Dendritic cell treated with granulocyte-macrophage colony-stimulating factor and Interleukin-4, amounts not matched to agents 40 ng/mL and 50 ng/mL, for 4 days (primary cell): ENCODE data around the gene SFMBT2.

ENCODE experiments used
- H3K27ac Mint-ChIP-seq: one replicate; pipeline ENCODE4 v1.8.0; 2022; ENCODE audit warnings: mild to moderate bottlenecking, mixed read lengths
- H3K27me3 Mint-ChIP-seq: one replicate; pipeline ENCODE4 v1.8.0; 2022; ENCODE audit warnings: mild to moderate bottlenecking, mixed read lengths
- H3K36me3 Mint-ChIP-seq: one replicate; pipeline ENCODE4 v1.8.0; 2022; ENCODE audit warnings: low read depth, mixed read lengths
- H3K4me1 Mint-ChIP-seq: one replicate; pipeline ENCODE4 v1.8.0; 2022; ENCODE audit warnings: low read depth, mixed read lengths
- H3K4me3 Mint-ChIP-seq: one replicate; pipeline ENCODE4 v1.8.0; 2022; ENCODE audit warnings: mild to moderate bottlenecking, moderate library complexity, mixed read lengths
- H3K9me3 Mint-ChIP-seq: one replicate; pipeline ENCODE4 v1.8.0; 2022; ENCODE audit warnings: mixed read lengths
- intact Hi-C: fragments of 100-400 bp; cut with micrococcal nuclease; formaldehyde crosslinking; loops from one replicate; pipeline ENCODE4 v1.15.0; 2022

The SFMBT2 gene

GRCh38 chr10:7414766-7415165 is 3.9 kb upstream of the SFMBT2 start:
- Mint-ChIP-seq H3K9me3 (no peaks in the 10 kb centered on the region), H3K27me3 (peaks cover 41% of the 10 kb centered on the region), H3K4me1 (peaks cover 24% of the 10 kb centered on the region), H3K4me3 (no peak overlapping the region), H3K36me3 (peaks cover 17% of the 10 kb centered on the region), H3K27ac (no peak overlapping the region)
- intact Hi-C loops: loop anchor here (5.0 to 10.0 kb wide), 3 partner anchors 570 to 1000 kb away; no protein-coding TSS in a partner anchor

GRCh38 chr10:7412928-7413282 is 2.1 kb upstream of the SFMBT2 start:
- H3K36me3 Mint-ChIP-seq: peaks cover 29% of the 10 kb centered on the region
- no peaks in the 10 kb centered on the region for H3K9me3 Mint-ChIP-seq
- peaks cover 55% of the 10 kb centered on the region for H3K27me3 Mint-ChIP-seq
- peak overlapping the region; percentile 85 for H3K4me3 Mint-ChIP-seq
- intact Hi-C loops: loop anchor here (10.0 kb wide), 2 partner anchors 568 to 998 kb away; no protein-coding TSS in a partner anchor
- no peak overlapping the region for H3K27ac Mint-ChIP-seq
- H3K4me1 Mint-ChIP-seq: peaks cover 40% of the 10 kb centered on the region

- no peaks in the 10 kb centered on the region for H3K9me3 Mint-ChIP-seq
- peaks cover 58% of the 10 kb centered on the region for H3K27me3 Mint-ChIP-seq
- H3K4me3 Mint-ChIP-seq: peak overlapping the region; percentile 85
- intact Hi-C loops: loop anchor here (10.0 kb wide), 2 partner anchors 568 to 998 kb away; no protein-coding TSS in a partner anchor
- H3K27ac Mint-ChIP-seq: peak overlapping the region; percentile 87
- H3K4me1 Mint-ChIP-seq: peaks cover 46% of the 10 kb centered on the region
- H3K36me3 Mint-ChIP-seq: peaks cover 29% of the 10 kb centered on the region
Measured at GRCh38 chr10:7412237-7412927, 1.5 kb upstream of the SFMBT2 start.

- H3K9me3 Mint-ChIP-seq: no peaks in the 10 kb centered on the region
- peaks cover 61% of the 10 kb centered on the region for H3K27me3 Mint-ChIP-seq
- peaks cover 29% of the 10 kb centered on the region for H3K36me3 Mint-ChIP-seq
- H3K4me1 Mint-ChIP-seq: peaks cover 52% of the 10 kb centered on the region
- intact Hi-C loops: loop anchor here (10.0 kb wide), 2 partner anchors 567 to 997 kb away; no protein-coding TSS in a partner anchor
- H3K27ac Mint-ChIP-seq: peak overlapping the region; percentile 87
- H3K4me3 Mint-ChIP-seq: peak overlapping the region; percentile 85
Measured at GRCh38 chr10:7411671-7412128, 866 bp upstream of the SFMBT2 start.

- intact Hi-C loops: loop anchor here (10.0 kb wide), 2 partner anchors 566 to 996 kb away; no protein-coding TSS in a partner anchor
- Mint-ChIP-seq H3K36me3 (peaks cover 29% of the 10 kb centered on the region), H3K27me3 (peaks cover 59% of the 10 kb centered on the region), H3K9me3 (no peaks in the 10 kb centered on the region), H3K27ac (peak overlapping the region; percentile 87), H3K4me3 (peak overlapping the region; percentile 85), H3K4me1 (peaks cover 59% of the 10 kb centered on the region)
Measured at GRCh38 chr10:7410301-7410861, 453 bp downstream of the SFMBT2 start.

- Mint-ChIP-seq H3K4me1 (peaks cover 62% of the 10 kb centered on the region), H3K36me3 (peaks cover 29% of the 10 kb centered on the region), H3K4me3 (peak overlapping the region; percentile 85), H3K27ac (peak overlapping the region; percentile 87), H3K9me3 (no peaks in the 10 kb centered on the region), H3K27me3 (peaks cover 56% of the 10 kb centered on the region)
- intact Hi-C loops: loop anchor here (1.0 to 10.0 kb wide), 6 partner anchors 149 to 995 kb away; no protein-coding TSS in a partner anchor
Measured at GRCh38 chr10:7409732-7410168, 1.1 kb downstream of the SFMBT2 start.

- H3K4me3 Mint-ChIP-seq: peak overlapping the region; percentile 85
- H3K4me1 Mint-ChIP-seq: peaks cover 65% of the 10 kb centered on the region
- peak overlapping the region; percentile 87 for H3K27ac Mint-ChIP-seq
- peaks cover 55% of the 10 kb centered on the region for H3K27me3 Mint-ChIP-seq
- H3K36me3 Mint-ChIP-seq: peaks cover 29% of the 10 kb centered on the region
- H3K9me3 Mint-ChIP-seq: no peaks in the 10 kb centered on the region
- intact Hi-C loops: loop anchor here (1.0 to 5.0 kb wide), 4 partner anchors 149 to 490 kb away; no protein-coding TSS in a partner anchor
Measured at GRCh38 chr10:7409045-7409731, 1.6 kb downstream of the SFMBT2 start.

- Mint-ChIP-seq H3K27me3 (peaks cover 50% of the 10 kb centered on the region), H3K9me3 (no peaks in the 10 kb centered on the region), H3K27ac (peak overlapping the region; percentile 87), H3K36me3 (peaks cover 29% of the 10 kb centered on the region), H3K4me3 (peak overlapping the region; percentile 85), H3K4me1 (peaks cover 65% of the 10 kb centered on the region)
- intact Hi-C loops: loop anchor here (1.0 to 5.0 kb wide), 4 partner anchors 148 to 490 kb away; no protein-coding TSS in a partner anchor
Measured at GRCh38 chr10:7408291-7409044, 2.4 kb downstream of the SFMBT2 start.

GRCh38 chr10:7407368-7408290 is 3.2 kb downstream of the SFMBT2 start:
- Mint-ChIP-seq H3K9me3 (no peaks in the 10 kb centered on the region), H3K36me3 (peaks cover 29% of the 10 kb centered on the region), H3K27me3 (peaks cover 42% of the 10 kb centered on the region), H3K4me1 (peaks cover 69% of the 10 kb centered on the region), H3K4me3 (peak overlapping the region; percentile 85), H3K27ac (peak overlapping the region; percentile 87)
- intact Hi-C loops: loop anchor here (2.0 to 5.0 kb wide), 3 partner anchors 220 to 489 kb away; no protein-coding TSS in a partner anchor

GRCh38 chr10:7406712-7407333 is 4.0 kb downstream of the SFMBT2 start:
- H3K4me1 Mint-ChIP-seq: peaks cover 61% of the 10 kb centered on the region
- intact Hi-C loops: loop anchor here (5.0 kb wide), 1 partner anchor 220 kb away; no protein-coding TSS in a partner anchor
- peak overlapping the region; percentile 87 for H3K27ac Mint-ChIP-seq

GRCh38 chr10:7405637-7406036 is 5.2 kb downstream of the SFMBT2 start:
- H3K27ac Mint-ChIP-seq: no peak overlapping the region
- peaks cover 26% of the 10 kb centered on the region for H3K27me3 Mint-ChIP-seq
- intact Hi-C loops: loop anchor here (5.0 kb wide), 1 partner anchor 218 kb away; no protein-coding TSS in a partner anchor
- H3K9me3 Mint-ChIP-seq: no peaks in the 10 kb centered on the region
- H3K4me3 Mint-ChIP-seq: no peak overlapping the region
- H3K4me1 Mint-ChIP-seq: peaks cover 51% of the 10 kb centered on the region
- peaks cover 20% of the 10 kb centered on the region for H3K36me3 Mint-ChIP-seq

More at GRCh38 chr10:7406712-7407333, 4.0 kb downstream of the SFMBT2 start:
- Mint-ChIP-seq H3K27me3 (peaks cover 34% of the 10 kb centered on the region), H3K36me3 (peaks cover 29% of the 10 kb centered on the region), H3K4me3 (peak overlapping the region; percentile 85), H3K9me3 (no peaks in the 10 kb centered on the region)

GRCh38 chr10:7403620-7404019 is 7.2 kb downstream of the SFMBT2 start:
- H3K4me1 Mint-ChIP-seq: peaks cover 44% of the 10 kb centered on the region
- H3K4me3 Mint-ChIP-seq: no peak overlapping the region
- H3K9me3 Mint-ChIP-seq: no peaks in the 10 kb centered on the region
- H3K27ac Mint-ChIP-seq: no peak overlapping the region
- H3K36me3 Mint-ChIP-seq: peaks cover 3% of the 10 kb centered on the region
- intact Hi-C loops: no loop called here
- H3K27me3 Mint-ChIP-seq: peaks cover 8% of the 10 kb centered on the region
